Stimulated activated CD8-positive, alpha-beta memory T cell treated with anti-CD3 and anti-CD28 coated beads, Interleukin-4, amount 100 ng/mL, for 24 hours (primary cell): ENCODE results near the gene NFATC2.

ENCODE experiments used
- DNase-seq: peaks from one replicate; pipeline ENCODE4 v3.0.0-alpha.2; 2020; ENCODE audit warnings: low read depth

NFATC2 gene

DNA sequence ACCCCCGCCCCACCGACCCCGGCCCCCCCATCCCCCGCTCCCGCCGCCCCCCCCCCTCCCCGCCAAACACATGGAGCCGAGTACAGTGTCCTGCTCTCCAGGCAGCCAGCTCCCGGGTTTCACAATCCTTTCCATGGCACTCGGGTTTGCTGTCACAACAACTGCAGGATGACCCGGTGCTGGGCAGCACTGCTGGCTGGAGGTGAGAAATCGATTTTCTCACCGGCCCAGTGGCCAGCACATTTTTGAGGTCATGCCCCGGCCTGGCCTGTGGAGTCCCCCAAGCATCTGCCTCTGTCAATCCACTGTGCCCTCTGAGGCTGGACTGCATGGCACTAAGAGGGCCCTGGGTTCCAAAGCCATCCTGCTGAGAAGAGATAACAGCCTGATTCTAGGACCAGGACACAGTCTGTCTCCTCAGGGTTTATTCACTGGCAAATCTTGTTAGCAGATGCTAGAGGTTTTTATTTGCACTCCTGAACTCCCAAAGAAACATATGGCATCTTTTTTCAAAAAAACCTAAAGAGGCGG is 129.5 kb downstream of the NFATC2 start:
- DNase-seq: no peak

DNA sequence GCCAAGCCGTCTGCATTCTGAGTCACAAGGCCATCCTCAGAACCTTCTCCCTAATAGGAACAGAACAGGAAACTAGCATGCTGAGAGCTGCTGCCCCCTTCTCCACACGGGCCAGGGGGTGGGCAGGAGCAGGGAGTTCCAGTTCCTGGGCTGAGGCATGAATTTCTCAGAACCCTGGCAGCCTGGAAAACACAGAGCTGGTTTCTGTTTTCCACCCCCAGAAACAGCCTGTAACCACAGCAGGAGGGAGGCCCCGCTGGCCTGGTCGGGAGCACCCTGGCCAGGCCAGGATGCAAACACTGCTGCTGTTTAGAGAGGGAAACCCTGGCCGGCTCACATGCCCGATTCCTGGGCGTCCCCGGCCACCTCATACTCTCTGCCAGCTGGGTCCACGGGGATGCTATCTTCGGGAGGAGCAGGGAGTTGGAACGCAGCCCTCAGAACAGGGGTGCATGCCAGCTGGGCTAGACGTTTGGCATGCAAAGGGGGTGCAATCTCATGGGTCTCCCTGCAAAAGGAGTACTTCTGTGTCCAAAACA is 130.1 kb downstream of the NFATC2 start:
- no peak for DNase-seq

DNA sequence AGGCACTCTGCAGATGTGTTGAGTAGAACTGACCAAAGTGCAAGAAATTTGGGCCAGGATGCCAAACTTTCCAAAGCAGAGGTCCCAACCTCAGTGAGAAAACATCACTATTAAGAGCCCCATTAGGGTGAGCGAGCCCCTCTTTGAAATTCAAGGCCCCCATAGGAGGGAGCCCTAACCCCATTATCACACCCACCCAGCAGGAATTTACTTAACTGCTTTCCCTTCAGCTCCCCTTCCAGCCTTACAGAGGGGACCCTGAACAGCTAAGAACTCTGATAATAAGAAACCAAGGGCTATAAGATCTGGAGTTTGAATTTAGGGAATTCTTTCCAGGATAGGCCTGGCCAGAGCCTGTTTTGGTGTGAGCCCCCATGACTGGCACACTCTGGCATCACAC is 130.6 kb downstream of the NFATC2 start:
- DNase-seq: no peak

DNA sequence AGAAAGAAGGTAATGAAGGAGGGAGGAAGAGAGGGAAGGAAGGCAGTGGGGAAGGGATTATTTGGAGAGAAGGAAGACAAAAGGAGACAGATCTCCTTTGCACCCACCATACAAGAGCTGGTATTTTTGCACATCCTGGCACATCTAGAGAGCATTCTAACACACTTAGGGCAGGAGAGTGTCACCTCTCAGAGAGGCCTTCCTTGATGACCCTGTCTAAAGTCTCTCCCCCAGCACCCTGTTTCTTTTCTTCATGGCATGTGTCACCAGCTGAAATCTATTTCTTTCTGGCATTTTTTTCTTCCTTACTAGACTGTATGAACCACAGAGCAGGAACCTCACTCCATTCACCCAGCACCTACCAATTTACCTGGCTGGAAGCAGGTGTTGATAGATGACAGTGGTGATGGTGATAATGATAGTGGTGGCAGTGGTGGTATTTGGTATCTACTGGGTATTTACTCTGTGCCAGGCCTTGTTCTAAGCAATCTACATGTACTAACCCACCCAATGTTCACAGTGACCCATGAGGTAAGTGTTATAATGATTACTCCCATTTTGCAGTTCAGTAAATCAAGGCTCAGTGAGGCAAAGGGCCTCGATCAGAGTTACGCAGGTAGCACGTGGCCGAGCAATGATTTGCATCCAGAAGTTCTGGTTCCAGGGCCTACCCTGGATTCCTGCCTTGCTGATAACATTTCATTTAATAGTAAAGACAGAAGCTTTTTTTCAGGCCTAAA is 131.8 kb downstream of the NFATC2 start:
- DNase-seq: no peak

DNA sequence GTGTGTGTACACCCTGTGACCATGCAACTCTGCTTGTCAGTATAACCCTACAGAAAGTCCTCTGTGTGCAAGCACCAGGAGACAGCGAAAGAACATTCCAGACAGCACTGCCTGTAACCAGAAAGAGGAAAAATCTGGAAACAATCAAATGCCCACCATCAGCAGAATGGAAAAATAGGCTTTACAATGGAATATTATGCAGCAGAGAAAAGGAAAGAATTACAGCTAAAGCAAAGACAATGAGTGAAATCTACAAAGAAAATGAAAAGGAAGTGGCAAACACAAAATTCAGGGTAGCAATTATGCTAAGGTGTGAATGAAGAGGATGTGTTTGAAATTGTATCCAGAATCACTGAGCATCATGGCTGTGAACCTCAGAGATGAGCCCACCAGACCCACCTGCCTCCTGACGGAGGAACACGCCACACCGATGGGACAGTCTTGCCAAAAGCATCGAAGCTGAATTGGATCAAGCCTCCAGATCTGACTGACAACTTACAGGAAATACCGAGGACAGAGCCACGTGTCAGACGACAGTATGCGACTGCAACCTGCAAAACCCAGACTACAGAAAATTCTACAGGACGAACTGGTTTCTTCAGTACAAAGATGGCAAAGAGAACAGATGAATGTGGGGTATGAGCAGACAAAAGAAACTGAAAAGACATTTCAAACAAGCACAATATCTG is 133.2 kb downstream of the NFATC2 start:
- DNase-seq: no peak

DNA sequence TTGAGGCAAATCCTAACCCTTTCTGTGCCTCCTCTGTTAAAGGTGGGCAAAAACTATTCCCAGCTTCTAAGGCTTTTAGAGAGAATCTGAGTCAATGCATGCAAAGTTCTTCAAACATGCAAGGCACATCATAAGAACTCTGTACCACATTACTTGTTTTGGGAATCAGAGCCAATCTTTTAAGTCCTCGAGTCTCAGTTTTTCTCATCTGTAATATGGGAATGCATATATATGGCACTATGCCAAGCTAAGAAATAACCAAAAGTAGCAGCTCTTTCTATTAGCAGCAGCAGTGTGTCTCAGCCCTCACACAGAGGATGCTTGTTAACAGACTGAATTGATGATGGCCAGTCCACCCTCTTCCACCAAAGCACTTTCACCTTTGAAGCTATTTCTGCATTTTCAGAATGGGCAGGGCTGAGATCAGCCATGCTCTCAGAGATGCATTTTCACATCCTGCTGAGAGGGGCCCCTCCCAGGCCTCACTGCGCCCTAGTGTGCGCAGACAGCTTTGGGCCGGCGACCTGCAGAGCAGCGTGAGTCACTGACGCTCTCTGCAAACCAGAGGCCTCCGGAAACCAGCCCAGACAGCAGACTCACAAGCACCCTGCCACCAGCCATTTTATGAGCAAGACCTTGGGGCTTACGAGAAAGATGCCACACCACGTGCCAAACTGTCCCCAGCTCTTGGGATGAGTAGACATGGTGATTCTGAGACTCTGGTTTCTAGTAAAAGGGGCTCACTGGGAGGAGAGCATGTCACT is 138.0 kb downstream of the NFATC2 start:
- DNase-seq: peak; percentile 70

DNA sequence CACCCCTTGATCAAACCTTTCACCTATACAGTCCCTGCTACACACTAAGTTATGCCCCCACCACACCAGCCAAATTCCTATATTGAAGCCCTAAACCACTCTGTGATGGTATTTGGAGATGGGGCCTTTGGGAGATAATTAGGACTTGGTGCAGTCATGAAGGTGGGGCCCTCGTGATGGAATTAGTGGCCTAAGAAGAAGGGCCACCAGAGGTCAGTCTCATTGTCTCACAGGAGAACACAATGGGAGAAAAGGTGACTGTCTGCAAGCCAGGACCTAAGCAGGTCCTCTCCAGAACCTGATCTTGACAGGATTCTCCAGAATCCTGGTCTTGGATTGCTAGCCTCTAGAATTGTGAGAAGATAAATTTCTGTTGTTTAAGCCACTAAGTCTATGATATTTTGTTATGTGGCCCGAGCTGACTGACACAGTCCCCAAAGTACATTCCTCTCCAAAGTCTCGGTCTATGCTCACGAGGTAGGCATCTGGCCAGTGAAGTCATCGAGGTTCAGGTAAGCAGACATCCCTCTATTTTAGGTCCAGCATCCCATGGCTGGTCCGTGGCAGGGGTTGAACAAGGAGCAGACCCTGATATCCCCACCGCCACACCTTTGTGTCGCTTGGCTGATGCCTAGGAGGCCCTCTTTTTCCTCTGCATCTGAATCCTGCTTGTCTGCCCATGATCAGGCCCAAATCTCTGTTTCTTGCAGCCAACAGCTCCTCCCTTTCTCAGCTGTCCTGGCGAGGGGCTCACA is 138.9 kb downstream of the NFATC2 start:
- no peak for DNase-seq

DNA sequence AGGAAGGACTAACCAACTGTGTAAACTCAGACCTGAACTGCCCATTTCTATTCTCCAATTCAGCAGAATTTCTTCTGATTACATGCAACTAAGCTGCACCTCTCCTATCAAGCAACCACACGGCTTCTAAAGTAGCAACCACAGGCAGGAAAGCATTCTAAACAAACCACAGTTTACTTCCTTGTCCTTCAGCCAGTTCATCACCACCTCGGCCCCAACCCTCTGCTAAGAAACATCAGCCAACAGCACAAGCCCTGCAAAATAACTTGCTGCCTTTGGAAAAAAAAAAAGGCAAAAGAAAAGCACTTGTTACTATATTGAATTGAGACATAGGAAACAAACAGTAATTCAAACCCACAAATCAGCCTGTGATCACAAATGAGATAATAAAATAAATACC is 140.3 kb downstream of the NFATC2 start:
- DNase-seq: no peak

DNA sequence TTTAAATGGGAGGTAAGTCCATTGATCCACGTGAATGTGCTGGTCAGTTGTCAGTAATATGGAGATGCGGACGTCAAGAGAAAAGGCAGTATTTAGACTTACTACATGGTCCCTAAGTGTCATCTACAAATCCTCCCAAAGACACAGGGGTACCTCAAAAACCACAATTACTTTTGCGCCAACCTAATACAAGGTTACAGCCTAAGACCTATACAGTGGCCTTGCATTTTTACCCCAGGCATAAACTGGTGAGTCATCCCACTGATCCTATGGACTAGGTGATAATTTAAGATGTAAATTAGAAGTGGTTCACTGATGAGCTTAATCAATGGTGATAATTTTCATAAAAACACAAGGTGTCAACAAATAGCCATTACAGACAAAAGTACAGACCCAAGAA is 141.0 kb downstream of the NFATC2 start:
- DNase-seq: no peak

DNA sequence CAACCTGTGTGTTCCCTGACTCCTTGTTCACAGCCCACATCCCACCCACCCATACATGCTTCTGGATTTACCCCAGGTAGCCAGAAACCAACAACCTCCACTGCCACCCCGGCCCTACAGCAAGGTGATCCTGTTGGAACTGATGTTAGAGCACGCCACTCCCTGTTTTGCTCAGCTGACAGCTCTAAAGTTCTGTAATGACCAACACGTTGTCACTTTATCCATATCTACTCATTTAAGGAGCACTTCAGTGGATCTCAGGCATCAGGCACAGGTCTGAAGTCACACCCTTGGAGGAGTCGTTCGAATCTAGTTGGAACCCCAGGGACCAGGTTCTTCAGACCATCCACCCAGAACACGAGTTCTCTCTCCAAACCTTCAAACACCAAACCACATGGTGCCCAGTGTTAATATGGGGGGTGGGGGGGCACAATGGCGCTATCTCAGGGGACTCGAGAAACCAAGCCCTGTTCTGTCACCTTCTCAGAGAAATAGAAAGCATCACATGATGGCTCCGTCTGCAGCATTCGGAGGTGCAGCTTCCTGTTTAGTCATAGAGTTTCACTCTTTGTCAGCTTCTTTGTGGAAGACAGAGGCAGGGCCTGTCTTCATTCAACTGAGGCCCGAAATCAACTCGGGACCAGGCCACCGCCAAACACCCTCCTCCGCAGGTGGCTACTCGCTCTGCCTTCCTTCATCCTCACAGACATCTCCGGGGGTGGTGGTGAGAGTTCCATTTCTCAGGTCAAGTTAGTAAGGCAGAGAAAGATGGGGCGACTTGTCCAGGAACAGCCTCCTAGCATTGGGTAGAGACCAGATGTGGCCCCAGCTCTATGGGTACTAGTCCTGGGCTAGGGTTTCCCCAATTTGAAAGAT is 142.2 kb downstream of the NFATC2 start:
- peak; percentile 61 for DNase-seq

DNA sequence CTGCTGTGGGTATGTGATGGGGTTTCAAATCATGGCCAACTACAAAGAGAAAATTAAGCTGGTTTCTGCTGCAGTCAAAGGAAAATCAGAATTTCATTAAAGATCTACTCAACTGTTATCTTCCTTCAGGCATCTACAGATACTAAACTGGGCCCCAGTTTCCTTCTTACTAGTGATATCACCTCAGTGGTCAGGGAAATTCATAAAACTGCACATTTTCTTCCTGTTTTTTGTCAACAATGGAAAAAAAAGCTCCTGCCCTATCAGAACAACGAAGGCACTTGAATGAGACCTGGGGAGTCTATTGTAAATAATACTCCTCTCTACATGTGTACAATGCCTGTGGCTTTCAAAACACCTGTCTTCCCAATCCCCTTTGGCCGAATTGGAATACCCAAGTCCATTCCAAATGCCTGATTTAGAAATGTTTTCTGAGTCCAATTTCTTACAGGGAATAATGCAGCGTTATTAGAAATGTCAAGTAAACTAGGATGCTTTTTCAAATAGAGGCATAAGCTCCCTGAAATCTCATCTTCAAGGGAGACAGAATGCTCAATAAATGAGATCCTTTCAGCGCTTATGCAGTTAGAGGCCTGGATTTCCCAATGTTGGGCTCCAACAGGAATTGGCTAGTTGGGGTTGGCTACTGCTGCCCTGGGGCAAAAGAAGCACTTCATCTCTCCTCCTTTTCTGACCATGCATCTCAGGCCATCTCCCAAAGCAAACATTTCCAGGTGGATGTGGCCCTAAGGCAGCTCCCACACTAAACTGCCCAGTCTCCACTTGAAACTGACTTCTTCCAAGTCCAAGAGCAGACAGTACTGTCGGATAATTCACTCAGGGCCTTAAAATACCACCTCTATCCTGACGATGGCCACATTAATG is 143.3 kb downstream of the NFATC2 start:
- DNase-seq: no peak

DNA sequence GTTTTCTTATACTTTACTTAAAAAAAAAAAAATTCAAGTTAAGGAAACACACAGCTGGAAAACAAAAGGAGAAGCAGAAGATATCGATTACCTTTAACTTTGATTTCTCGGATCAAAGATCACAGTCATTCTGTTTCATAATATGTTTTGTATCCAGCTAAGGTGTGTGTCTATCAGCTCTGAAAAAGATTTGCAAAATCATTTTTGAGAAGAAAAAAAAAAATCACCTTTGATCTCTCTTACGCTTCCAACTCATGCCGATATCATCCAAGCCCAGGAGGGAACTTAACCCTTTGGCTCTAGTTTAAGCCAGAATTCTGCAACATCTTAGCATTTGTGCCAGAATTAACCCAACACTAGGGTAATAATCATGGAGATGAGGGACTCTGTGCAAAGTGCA is 144.0 kb downstream of the NFATC2 start:
- DNase-seq: no peak

DNA sequence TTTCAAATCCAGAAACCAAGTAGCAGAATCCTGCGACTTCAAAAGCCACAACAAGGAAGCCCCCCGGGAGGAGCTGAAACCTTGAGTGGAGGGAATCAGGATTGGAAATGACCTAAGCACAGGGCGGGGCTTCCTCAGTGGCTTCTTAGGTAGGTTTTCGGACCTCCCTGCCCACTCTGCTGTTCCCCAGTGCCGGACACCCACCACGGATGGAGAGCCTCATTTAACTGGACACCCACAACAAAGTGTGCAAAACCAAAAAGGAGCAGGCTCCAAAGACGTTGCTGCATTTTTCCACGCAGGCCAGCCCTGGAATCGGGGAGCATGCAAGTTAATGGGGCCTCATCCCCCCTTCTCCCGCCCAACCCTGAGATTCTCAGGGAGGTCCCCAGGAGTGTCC is 144.4 kb downstream of the NFATC2 start:
- DNase-seq: no peak

DNA sequence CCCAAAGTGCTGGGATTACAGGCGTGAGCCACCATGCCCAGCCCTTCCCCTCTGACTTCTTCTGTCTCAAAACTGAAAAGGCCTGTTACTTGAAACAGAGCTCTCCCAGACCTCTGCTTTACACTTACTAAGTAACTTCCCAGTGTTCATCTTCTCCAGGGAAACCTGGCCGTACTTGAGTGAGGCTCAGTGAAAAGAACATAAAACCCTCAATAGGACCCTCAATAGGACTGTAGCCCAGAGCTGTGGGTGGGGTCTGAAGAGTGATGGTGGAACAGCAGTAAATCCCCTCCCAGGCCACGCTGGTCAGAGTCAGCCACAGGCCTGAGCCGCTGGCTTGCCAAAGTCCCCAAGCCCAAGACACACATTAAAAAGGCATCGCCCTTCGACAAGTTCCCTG is 145.4 kb downstream of the NFATC2 start:
- no peak for DNase-seq

DNA sequence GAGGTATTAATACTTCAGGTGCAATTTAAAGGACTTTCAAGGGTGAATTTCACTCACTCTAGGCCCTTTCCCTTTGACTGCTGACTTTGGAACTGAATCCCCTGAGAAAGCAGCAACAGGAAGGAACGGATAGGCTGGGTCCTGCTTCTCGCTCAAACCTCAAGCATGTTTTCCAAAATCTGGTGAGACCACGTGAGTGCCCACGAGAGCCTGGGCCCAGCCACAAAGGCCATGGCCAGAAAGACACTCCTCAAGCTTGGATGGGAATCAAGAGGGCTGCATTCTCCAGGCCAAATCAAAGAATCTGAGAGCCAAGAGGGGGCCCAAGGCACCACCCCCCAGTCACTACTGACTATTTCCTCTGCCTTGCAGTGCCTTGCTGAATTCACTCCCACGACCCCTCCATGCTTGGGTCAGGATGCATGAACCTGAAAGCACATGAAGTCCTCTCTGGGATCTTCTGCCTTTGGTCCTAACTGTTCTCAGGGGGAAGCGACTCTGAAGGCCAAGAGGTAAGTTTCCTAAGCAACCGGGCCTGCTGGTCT is 146.1 kb downstream of the NFATC2 start:
- no peak for DNase-seq

DNA sequence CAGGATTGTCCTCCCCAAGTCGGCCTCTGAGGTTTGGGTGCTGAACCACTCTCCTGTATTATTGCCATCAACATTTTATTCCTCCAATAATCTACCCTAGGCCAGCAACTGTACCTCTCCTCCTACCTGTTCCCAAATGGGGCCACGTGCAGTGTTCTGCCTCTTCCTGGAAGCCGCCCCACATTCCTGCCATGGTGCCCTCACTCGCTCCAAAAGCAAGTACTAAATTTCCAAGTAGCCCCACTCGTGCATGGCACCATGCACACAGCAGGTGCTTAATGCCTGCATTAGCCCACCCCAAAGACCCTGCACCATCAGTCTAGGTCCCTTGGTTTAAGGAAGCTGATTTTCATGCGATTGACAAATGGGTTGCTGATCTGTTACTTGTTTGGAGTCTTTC is 147.8 kb downstream of the NFATC2 start:
- DNase-seq: no peak

DNA sequence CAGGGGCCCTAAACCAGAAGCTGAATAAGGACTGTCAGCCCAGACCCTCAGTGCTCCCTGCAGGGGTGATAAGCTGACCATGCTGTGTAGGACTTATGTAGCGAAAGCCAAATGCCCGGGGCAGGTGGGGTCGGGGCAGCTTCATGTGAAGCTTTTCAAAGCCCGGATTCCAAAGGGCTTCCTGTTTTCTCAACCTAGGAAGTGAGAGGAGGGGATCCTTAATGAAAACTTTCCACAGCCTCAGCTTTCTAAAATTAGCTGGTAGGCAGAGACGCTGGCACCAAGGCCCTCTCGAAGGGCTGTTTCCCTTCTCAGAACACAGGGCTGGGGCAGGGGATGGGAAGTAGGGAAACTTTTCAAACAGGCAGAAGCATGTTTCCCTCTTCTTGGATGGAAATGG is 148.9 kb downstream of the NFATC2 start:
- no peak for DNase-seq

DNA sequence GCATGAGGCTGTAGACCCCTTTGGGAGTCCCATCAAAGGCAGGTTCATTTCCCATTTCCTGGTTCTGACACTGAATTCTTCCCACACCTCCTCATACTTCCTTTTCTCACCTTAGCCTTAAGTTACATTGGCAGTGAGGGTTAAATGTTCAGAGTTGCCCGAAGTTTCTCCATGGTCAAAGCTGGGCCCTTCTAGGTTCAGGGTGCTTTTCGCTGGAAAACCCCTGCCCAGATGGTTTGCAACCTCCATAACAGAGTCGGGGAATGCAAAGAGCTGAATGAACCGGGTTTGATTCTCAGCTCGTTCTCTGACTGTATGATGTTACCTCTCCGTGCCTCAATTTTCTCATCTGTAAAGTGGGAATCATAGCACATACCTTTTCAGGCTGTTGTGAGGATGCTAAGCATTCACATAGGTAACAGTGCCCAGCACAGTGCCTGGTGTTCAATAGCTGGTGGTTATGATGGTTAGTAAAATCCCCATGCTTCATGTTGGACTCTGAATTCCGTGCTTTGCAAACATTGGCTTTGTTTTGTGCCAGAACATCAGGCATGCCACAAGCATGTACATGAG is 149.8 kb downstream of the NFATC2 start:
- DNase-seq: no peak

DNA sequence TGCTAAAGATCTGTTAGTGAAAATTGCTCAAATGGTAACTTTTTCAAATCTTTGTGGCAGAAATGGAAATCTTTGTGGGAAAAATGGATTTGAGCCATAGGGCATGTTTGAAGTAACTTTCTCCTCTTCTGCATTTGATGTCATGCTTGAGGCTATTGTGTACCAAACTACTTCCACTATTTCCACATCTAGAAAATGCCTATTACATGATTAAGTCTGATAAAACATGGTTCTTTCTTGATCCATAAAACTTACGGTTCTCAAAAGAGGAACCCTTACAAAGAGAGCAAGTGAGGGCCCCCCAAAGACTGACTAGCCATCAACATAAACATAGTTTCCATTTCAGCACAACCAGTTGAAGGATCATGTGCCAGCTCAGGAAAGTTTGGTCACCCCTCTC is 150.6 kb downstream of the NFATC2 start:
- no peak for DNase-seq
